ENCODE results near the gene ITGAV.
"Not testable (repeated sequence)": the region's sequence is repeated elsewhere in the genome, so short reads cannot be mapped to it uniquely, and the experiment has no call there.

The ITGAV gene

GRCh38 chr2:186589612-186590349, at the start of gene ITGAV:
Gene ITGAV, plus strand, starts transcription at chr2:186590056. Its CDS starts 283 bp downstream, at chr2:186590339.
- peak in 12 of 14 donors; percentile 47 to 86 (median 78) for DNase-seq

GRCh38 chr2:186540941-186541340, 48.9 kb upstream of the ITGAV start:
- no peak for DNase-seq

GRCh38 chr2:186542002-186542401, 47.9 kb upstream of the ITGAV start:
- DNase-seq = no peak

GRCh38 chr2:186543561-186544131, 46.2 kb upstream of the ITGAV start:
- no peak for DNase-seq

GRCh38 chr2:186544255-186544675, 45.6 kb upstream of the ITGAV start:
- no peak for DNase-seq

GRCh38 chr2:186546846-186547245, 43.0 kb upstream of the ITGAV start:
- DNase-seq = no peak

- DNase-seq = no peak
These were observed 38.4 kb upstream of the ITGAV start for GRCh38 chr2:186551323-186552050.

- no peak for DNase-seq
These were observed 35.4 kb upstream of the ITGAV start for GRCh38 chr2:186554429-186554828.

GRCh38 chr2:186554850-186555671, 34.8 kb upstream of the ITGAV start:
- no peak for DNase-seq

GRCh38 chr2:186558512-186559276, 31.2 kb upstream of the ITGAV start:
- no peak for DNase-seq

GRCh38 chr2:186559370-186559769, 30.5 kb upstream of the ITGAV start:
- DNase-seq = no peak

GRCh38 chr2:186559848-186560247, 30.0 kb upstream of the ITGAV start:
- DNase-seq = no peak

GRCh38 chr2:186560254-186560653, 29.6 kb upstream of the ITGAV start:
- DNase-seq = no peak

GRCh38 chr2:186561467-186562208, 28.2 kb upstream of the ITGAV start:
- DNase-seq = no peak

- no peak for DNase-seq
These were observed 27.7 kb upstream of the ITGAV start for GRCh38 chr2:186562209-186562578.

GRCh38 chr2:186568600-186568999, 21.3 kb upstream of the ITGAV start:
- DNase-seq = not testable (repeated sequence)

- DNase-seq = not testable (repeated sequence)
These were observed 20.7 kb upstream of the ITGAV start for GRCh38 chr2:186569127-186569526.

- DNase-seq = no peak
These were observed 20.0 kb upstream of the ITGAV start for GRCh38 chr2:186569897-186570296.

- DNase-seq = no peak
These were observed 19.3 kb upstream of the ITGAV start for GRCh38 chr2:186570604-186571003.

- no peak for DNase-seq
These were observed 17.2 kb upstream of the ITGAV start for GRCh38 chr2:186572705-186573104.

- DNase-seq = no peak
These were observed 16.3 kb upstream of the ITGAV start for GRCh38 chr2:186573531-186573930.

Measured in C1 segment of cervical spinal cord (tissue), 14 donors.